ENCODE data around the gene LRRC3B.

The LRRC3B gene

GRCh38 chr3:26757978-26758377, 135.4 kb downstream of the LRRC3B start:
- H3K36me3 ChIP-seq (ENCODE audit: insufficient read depth, low read length): no peaks in the 10 kb centered on the region
- no peaks in the 10 kb centered on the region for H3K4me1 ChIP-seq (ENCODE audit: insufficient read depth, low read length, poor library complexity, severe bottlenecking)
- no peaks in the 10 kb centered on the region for H3F3A ChIP-seq (ENCODE audit: low read depth)
- no peak overlapping the region for H3K4me3 ChIP-seq (ENCODE audit: low read length, poor library complexity, severe bottlenecking)
- H2AFZ ChIP-seq (ENCODE audit: low read length): no peak overlapping the region
- no peaks in the 10 kb centered on the region for H3K9me3 ChIP-seq (ENCODE audit: insufficient read depth, low read depth, low read length)
- no peak for TF ChIP-seq CTCF (conservative IDR thresholded peaks at IDR 0.05; ENCODE audit: low read length)
- TF ChIP-seq EZH2phosphoT487 (IDR thresholded peaks at IDR 0.05; ENCODE audit: borderline replicate concordance): no peak
- no peaks in the 10 kb centered on the region for H3K79me2 ChIP-seq (ENCODE audit: insufficient read depth, low read length)
- H4K20me1 ChIP-seq (ENCODE audit: insufficient read depth, low read length, poor library complexity, severe bottlenecking): no peaks in the 10 kb centered on the region
- no peak overlapping the region for H3K9ac ChIP-seq (ENCODE audit: low read depth, low read length, poor library complexity, severe bottlenecking)
- H3K4me2 ChIP-seq (ENCODE audit: low read depth, low read length, poor library complexity, severe bottlenecking): no peak overlapping the region
- H3K9me2 ChIP-seq (replicated peaks; ENCODE audit: low read depth, low read length): no peaks in the 10 kb centered on the region
- no peaks in the 10 kb centered on the region for H3K27me3 ChIP-seq (ENCODE audit: insufficient read depth, low read length, poor library complexity, severe bottlenecking)
